Gastrocnemius medialis (tissue), 4 donors: ENCODE results near the gene PWWP2B.

Experiments
- POLR2A ChIP-seq, 2 donors: fragments of 450-650 bp; IDR thresholded peaks; one replicate each; pipeline ENCODE4 v1.6.1; 2017; ENCODE audit warnings: antibody characterized with exemption in 2 of 2, mild to moderate bottlenecking in 2 of 2, moderate library complexity in 2 of 2
- TF ChIP-seq, protein P1 (sequence below), 5 experiments: fragments of 450-650 bp in 3 of 5; fragments of 200-600 bp in 2 of 5; sonication (generic) in 2 of 5; IDR thresholded peaks in 4 of 5; conservative IDR thresholded peaks in 1 of 5; 1 replicate in 4 of 5; 2 replicates in 1 of 5; pipeline ENCODE4 v1.5.1; 2016 to 2019; ENCODE audit warnings: antibody characterized with exemption in 5 of 5, mild to moderate bottlenecking in 3 of 5, moderate library complexity in 3 of 5

DNA sequence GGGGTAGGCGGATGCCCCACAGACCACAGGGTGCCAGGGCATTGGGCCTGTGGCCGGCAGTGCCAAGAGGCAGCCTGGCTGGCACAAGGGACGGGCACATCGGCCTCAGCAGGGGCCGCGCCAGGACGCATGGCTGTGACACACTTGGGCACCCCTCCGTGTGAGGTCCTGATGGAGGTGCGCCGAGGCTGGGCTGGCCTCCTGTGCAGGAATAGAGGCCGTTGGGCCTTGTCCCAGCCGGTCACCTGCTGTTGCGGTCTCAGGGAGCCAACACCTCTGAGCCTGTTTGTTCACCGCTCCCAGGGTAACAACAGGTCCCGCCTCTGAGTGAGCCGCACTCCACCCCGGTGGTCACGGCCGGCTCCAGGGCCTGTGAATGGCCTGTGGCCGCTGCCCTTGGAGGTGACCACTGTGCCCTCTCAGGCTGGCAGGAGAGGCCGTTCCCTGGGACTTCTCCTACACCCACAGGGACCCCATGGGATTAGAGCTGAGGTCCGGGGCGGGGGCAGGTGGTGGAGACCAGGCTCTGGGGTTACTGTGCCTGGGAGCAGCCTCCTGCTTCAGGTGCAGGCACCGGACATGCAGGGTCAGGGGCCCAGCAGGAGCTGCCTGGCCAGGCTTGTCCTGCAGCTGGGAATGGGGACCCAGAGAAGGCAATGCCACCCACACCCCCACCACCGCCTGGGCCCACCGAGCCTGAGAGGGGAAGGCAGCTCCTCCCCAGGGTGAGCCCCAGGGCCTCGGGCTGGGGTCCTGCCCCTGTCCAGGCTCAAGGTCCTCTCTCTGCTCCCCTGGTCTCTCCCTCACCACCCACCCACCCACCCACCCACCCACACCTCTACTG is 12.0 kb downstream of the PWWP2B start:
- TF ChIP-seq POLR2A (IDR thresholded peaks at IDR 0.05): no peak
- TF ChIP-seq, protein P1, sequence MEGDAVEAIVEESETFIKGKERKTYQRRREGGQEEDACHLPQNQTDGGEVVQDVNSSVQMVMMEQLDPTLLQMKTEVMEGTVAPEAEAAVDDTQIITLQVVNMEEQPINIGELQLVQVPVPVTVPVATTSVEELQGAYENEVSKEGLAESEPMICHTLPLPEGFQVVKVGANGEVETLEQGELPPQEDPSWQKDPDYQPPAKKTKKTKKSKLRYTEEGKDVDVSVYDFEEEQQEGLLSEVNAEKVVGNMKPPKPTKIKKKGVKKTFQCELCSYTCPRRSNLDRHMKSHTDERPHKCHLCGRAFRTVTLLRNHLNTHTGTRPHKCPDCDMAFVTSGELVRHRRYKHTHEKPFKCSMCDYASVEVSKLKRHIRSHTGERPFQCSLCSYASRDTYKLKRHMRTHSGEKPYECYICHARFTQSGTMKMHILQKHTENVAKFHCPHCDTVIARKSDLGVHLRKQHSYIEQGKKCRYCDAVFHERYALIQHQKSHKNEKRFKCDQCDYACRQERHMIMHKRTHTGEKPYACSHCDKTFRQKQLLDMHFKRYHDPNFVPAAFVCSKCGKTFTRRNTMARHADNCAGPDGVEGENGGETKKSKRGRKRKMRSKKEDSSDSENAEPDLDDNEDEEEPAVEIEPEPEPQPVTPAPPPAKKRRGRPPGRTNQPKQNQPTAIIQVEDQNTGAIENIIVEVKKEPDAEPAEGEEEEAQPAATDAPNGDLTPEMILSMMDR (IDR thresholded peaks at IDR 0.05 in 4 of 5, conservative IDR thresholded peaks at IDR 0.05 in 1 of 5): no peak
